Natural killer cell (primary cell): Measurements from ENCODE around the gene ARID3B. TPM values are rescaled to one million over a fixed set of nuclear protein-coding genes. Genes with fewer than 3 reads are reported as not detected.

Experiments
- ATAC-seq, 3 donors: fragments of 150-1000 bp in 2 of 3; fragments of 200-7000 bp in 1 of 3; cut with Tn5 transposase; 1 replicate in 1 of 3; 2 replicates in 2 of 3; pipeline ENCODE4 v1.10.0; 2021; ENCODE audit warnings: mild to moderate bottlenecking in 2 of 3, moderate library complexity in 2 of 3
- DNase-seq, 2 donors: peaks; one replicate each; pipeline versions ENCODE4 v3.0.0 to v3.0.0-alpha.2; 2013 to 2021; ENCODE audit warnings: mixed read lengths in 1 of 2
- H3K27ac ChIP-seq: one replicate; pipeline ENCODE4 v1.5.1; 2013; ENCODE audit warnings: mild to moderate bottlenecking, low read length
- H3K27me3 ChIP-seq: one replicate; pipeline ENCODE4 v1.6.1; 2013; ENCODE audit warnings: low read length; ENCODE audit not compliant: control insufficient read depth, insufficient read depth
- H3K36me3 ChIP-seq: one replicate; pipeline ENCODE4 v1.6.1; 2013; ENCODE audit warnings: low read length; ENCODE audit not compliant: control insufficient read depth, insufficient read depth
- H3K4me1 ChIP-seq: one replicate; pipeline ENCODE4 v1.6.1; 2013; ENCODE audit warnings: low read length; ENCODE audit not compliant: control insufficient read depth, insufficient read depth
- H3K4me3 ChIP-seq: one replicate; pipeline ENCODE4 v1.5.1; 2013; ENCODE audit warnings: low read length
- H3K9me3 ChIP-seq: one replicate; pipeline ENCODE4 v1.6.1; 2013; ENCODE audit warnings: low read length; ENCODE audit not compliant: control insufficient read depth, insufficient read depth
- H3K27ac Mint-ChIP-seq, 2 donors: one replicate each; pipeline ENCODE4 v1.8.0; 2022; ENCODE audit warnings: mild to moderate bottlenecking in 2 of 2, mixed read lengths in 2 of 2, moderate library complexity in 1 of 2
- H3K27me3 Mint-ChIP-seq, 2 donors: one replicate each; pipeline ENCODE4 v1.8.0; 2022; ENCODE audit warnings: low read depth in 2 of 2, mixed read lengths in 2 of 2
- H3K36me3 Mint-ChIP-seq: one replicate; pipeline ENCODE4 v1.8.0; 2022; ENCODE audit warnings: mixed read lengths
- H3K4me1 Mint-ChIP-seq, 2 donors: one replicate each; pipeline ENCODE4 v1.8.0; 2022; ENCODE audit warnings: mixed read lengths in 2 of 2
- H3K4me3 Mint-ChIP-seq: one replicate; pipeline ENCODE4 v1.8.0; 2022; ENCODE audit warnings: mild to moderate bottlenecking, moderate library complexity, mixed read lengths
- H3K9me3 Mint-ChIP-seq, 2 donors: one replicate each; pipeline ENCODE4 v1.8.0; 2022; ENCODE audit warnings: mixed read lengths in 2 of 2
- CTCF ChIP-seq: fragments of 200-600 bp; IDR thresholded peaks from one replicate; pipeline ENCODE4 v1.8.0; 2022; ENCODE audit warnings: antibody characterized with exemption
- WGBS: methylation state at CpG from one replicate; pipeline ENCODE4 v1.1.7; 2013; ENCODE audit warnings: missing lambda C conversion rate; ENCODE audit not compliant: insufficient coverage; 5-methylcytosine and 5-hydroxymethylcytosine counted together
- intact Hi-C: fragments of 100-400 bp; cut with micrococcal nuclease; formaldehyde crosslinking; loops from one replicate; pipeline ENCODE4 v1.14.2; 2022
- total RNA-seq, 4 donors: library from RNA; stranded (reverse); fragments of 120-200 nt in 1 of 4; gene quantifications; one replicate each; pipeline versions ENCODE4 v1.2.3 to v1.2.4, GENCODE V29; 2013 to 2022

ARID3B gene
- total RNA-seq, 3 donors from 2014 or later (not counting 1 experiment from before 2014, with no cell fraction given) = 56.4 to 59.2 (median 58.3) TPM

DNA sequence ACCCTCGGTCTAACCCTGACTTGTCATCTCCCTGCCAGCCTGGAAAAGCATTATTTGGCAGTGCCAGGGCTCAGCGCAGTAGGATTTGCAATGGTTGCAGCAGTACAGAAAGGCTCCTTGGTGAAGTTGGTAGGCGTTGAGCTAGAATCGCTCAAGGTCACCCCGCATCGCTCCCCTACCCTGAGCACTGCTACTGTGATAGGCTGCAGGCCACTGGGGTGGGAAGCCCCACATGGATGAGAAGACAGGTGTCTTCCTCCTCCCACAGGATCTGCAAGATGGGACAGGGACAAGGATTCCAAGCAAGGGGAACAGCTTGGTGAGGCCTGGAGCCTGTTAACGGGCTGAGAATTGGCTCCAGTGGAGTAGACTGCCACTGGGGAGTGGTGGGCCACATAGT, 85.3 kb downstream of the ARID3B start:
- no peaks in the 10 kb centered on the region for H3K9me3 ChIP-seq
- 95% methylated on average over 7 of the region's 7 CpGs for WGBS

GRCh38 chr15:74626752-74627692, 86.0 kb downstream of the ARID3B start:
- no peak for TF ChIP-seq CTCF
- no peaks in the 10 kb centered on the region for H3K9me3 Mint-ChIP-seq
- DNase-seq = peak in 1 of 2 donors; percentile 32
- H3K36me3 Mint-ChIP-seq = no peaks in the 10 kb centered on the region
- no peak for ATAC-seq
- intact Hi-C loops = no loop called here
- Histone ChIP-seq H3K27me3 (no peaks in the 10 kb centered on the region), H3K4me1 (peaks cover 30% of the 10 kb centered on the region), H3K27ac (no peak overlapping the region), H3K9me3 (no peaks in the 10 kb centered on the region), H3K4me3 (no peak overlapping the region), H3K36me3 (peaks cover 91% of the 10 kb centered on the region)
- WGBS = 72% methylated on average over 8 of the region's 10 CpGs
- no peak overlapping the region for H3K4me3 Mint-ChIP-seq
- H3K27ac Mint-ChIP-seq = no peak overlapping the region
- H3K4me1 Mint-ChIP-seq = peaks cover 4 to 9% of the 10 kb centered on the region in 2 donors
- H3K27me3 Mint-ChIP-seq = no peaks in the 10 kb centered on the region

More for the DNA sequence above, 85.3 kb downstream of the ARID3B start:
- H3K36me3 ChIP-seq = peaks cover 96% of the 10 kb centered on the region
- H3K4me1 Mint-ChIP-seq = peaks cover 9 to 10% of the 10 kb centered on the region in 2 donors
- H3K27ac ChIP-seq = no peak overlapping the region
- no peak overlapping the region for H3K4me3 ChIP-seq
- no peak for TF ChIP-seq CTCF
- H3K4me3 Mint-ChIP-seq = no peak overlapping the region
- no peaks in the 10 kb centered on the region for H3K27me3 ChIP-seq
- no peak for ATAC-seq
- H3K4me1 ChIP-seq = peaks cover 30% of the 10 kb centered on the region
- intact Hi-C loops = no loop called here
- no peaks in the 10 kb centered on the region for H3K27me3 Mint-ChIP-seq
- no peaks in the 10 kb centered on the region for H3K36me3 Mint-ChIP-seq
- no peak overlapping the region for H3K27ac Mint-ChIP-seq
- no peak for DNase-seq
- H3K9me3 Mint-ChIP-seq = no peaks in the 10 kb centered on the region

DNA sequence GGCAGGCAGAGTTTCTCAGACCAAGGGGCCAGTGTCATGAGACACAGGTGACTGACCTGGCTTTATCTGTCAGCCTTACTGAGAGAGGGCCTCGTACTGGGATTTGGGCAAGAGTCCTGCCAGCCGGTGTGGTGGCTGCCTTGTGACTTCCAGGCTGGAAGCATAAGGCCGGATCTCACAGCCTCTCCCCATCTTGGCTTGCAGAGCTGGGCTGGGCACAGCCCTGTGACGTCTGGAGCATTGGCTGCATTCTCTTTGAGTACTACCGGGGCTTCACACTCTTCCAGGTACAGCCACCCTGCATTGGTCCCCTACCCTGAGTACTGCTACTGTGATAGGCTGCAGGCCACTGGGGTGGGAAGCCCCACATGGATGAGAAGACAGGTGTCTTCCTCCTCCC, 86.7 kb downstream of the ARID3B start:
- no peaks in the 10 kb centered on the region for H3K9me3 ChIP-seq
- TF ChIP-seq CTCF = no peak
- H3K36me3 ChIP-seq = peaks cover 89% of the 10 kb centered on the region
- Mint-ChIP-seq H3K36me3 (no peaks in the 10 kb centered on the region), H3K27ac (peak overlapping the region; percentile 18 to 49), H3K4me3 (no peak overlapping the region), H3K4me1 (peaks cover 0 to 6% of the 10 kb centered on the region in 2 donors), H3K27me3 (no peaks in the 10 kb centered on the region), H3K9me3 (no peaks in the 10 kb centered on the region)
- no peak overlapping the region for H3K4me3 ChIP-seq
- no peak for ATAC-seq
- no peak for DNase-seq
- H3K4me1 ChIP-seq = peaks cover 30% of the 10 kb centered on the region
- intact Hi-C loops = no loop called here
- no peak overlapping the region for H3K27ac ChIP-seq
- WGBS = 93% methylated on average over 5 of the region's 5 CpGs
- no peaks in the 10 kb centered on the region for H3K27me3 ChIP-seq
